NT2/D1 (cell line): ENCODE results near the gene CCDC24.
A peak's percentile ranks its signal among the peaks of the same experiment; 100 is the strongest.

Experiments
- DNase-seq: peaks from one replicate; pipeline ENCODE4 v3.0.0-alpha.2; 2011; ENCODE audit warnings: low read depth, low spot score
- H3K27me3 ChIP-seq: 2 replicates; pipeline ENCODE4 v1.6.0; 2011; ENCODE audit warnings: mild to moderate bottlenecking; ENCODE audit not compliant: insufficient read length, insufficient read depth
- H3K36me3 ChIP-seq: 2 replicates; pipeline ENCODE4 v1.6.1; 2011; ENCODE audit warnings: mild to moderate bottlenecking, low read length, mixed read lengths; ENCODE audit not compliant: insufficient read depth, insufficient read length
- H3K4me1 ChIP-seq: 2 replicates; pipeline ENCODE4 v1.5.1; 2011; ENCODE audit not compliant: insufficient read depth, insufficient read length
- H3K4me3 ChIP-seq: 2 replicates; pipeline ENCODE4 v1.5.1; 2011; ENCODE audit warnings: low read depth; ENCODE audit not compliant: insufficient read length
- H3K9ac ChIP-seq: 2 replicates; pipeline ENCODE4 v1.6.0; 2011; ENCODE audit warnings: low read depth; ENCODE audit not compliant: insufficient read length
- H3K9me3 ChIP-seq: 2 replicates; pipeline ENCODE4 v1.5.1; 2011; ENCODE audit warnings: mild to moderate bottlenecking, low read length; ENCODE audit not compliant: insufficient read depth
- SUZ12 ChIP-seq: IDR thresholded peaks from 2 replicates; pipeline ENCODE4 v1.6.1; 2011; ENCODE audit not compliant: insufficient read length, insufficient read depth; ENCODE audit errors: extremely low read depth
- YY1 ChIP-seq: IDR thresholded peaks from 2 replicates; pipeline ENCODE4 v1.6.1; 2011; ENCODE audit not compliant: insufficient read length, insufficient read depth
- ZNF274 ChIP-seq: IDR thresholded peaks from 2 replicates; pipeline ENCODE4 v1.6.1; 2011; ENCODE audit warnings: mild to moderate bottlenecking, low read depth, low read length

CCDC24 gene

DNA sequence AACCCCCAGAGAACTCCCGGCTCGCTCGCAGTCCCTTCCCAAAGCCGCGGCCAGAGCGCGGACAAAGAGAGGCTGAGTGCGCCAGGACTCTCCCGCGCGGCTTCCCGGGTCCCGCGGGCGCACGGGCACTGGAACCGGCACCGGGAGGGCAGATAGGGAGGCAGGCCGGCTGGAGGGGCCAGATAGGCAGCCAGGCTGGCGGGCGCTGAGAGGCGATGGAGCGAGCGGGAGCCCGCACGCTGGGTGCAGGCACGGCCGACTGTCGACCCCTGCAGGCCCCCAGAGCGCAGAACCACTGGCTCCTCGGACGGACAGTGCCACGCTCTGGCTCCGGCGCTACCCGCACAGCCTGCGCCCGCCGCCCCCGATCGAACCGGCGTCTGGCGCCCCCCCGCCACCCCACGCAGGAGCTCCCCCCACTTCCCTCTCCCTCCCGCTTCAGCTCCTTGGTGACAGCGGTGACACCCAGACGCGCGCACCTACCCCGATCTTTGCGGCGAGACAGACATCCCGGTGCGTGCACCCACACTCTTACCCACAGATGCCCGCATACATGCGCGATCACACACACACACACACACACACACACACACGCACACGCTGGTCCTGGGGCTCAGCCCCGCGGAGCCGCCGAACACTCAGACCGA, 39.3 kb downstream of the CCDC24 start:
- Histone ChIP-seq H3K9me3 (no peaks in the 10 kb centered on the region), H3K4me3 (peak overlapping the region; percentile 84), H3K27me3 (peaks cover 11% of the 10 kb centered on the region), H3K36me3 (no peaks in the 10 kb centered on the region), H3K4me1 (peaks cover 33% of the 10 kb centered on the region), H3K9ac (peak overlapping the region; percentile 93)
- TF ChIP-seq YY1 (no peak), ZNF274 (no peak), SUZ12 (no peak)
- DNase-seq = peak; percentile 44

DNA sequence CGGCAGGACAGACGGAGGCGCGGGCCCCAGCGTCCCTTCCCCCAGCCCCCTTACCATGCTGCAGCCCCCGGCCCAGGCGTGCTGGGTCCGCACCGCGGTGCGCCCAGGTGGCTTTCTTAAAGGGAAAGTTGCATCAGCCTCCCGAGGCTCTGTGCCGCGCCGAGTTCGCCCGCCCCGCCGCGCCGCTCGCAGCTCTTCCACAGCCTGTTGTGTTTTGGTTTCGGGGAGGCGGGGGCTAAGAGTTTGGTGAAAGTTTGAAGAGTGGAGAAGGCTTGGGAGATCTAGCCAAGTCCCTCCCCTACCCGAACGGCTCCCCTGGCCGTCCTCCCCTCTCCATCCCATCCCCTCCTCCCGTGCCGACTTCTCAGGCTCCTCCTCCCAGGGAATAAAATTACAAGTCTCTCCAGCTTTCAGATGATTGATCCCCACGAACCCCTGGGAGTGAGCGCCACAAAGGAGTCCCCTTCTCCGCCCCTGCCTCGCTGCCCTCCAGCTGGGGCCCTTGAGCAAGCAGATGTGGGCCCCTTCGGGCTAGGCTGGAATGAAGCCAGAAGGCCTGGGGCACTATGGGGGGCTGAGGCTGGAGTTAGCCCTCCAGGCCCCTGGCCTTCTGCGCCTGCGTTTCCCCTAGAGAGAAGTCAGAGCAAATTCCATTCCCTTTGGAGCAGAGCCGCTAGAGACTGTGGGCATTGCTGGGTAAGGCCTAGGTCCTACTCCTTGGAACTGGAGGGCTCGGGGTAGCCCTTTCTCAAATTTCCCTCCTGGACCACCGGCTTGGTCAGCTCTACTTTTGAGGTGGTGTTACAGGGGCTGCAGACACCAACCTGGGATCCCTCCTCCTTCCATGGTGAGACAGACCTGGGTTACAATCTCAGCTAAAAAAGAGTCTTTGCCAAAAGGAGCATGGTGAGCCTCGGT, 40.1 kb downstream of the CCDC24 start, which contains the start of gene SLC6A9:
SLC6A9 (minus strand) TSS at position 211 of the 918 bp plus-strand sequence. CDS start 7,185 bp downstream, outside the sequence.
- H3K4me3 ChIP-seq = peak within 1 kb of the TSS; percentile 84
- no peaks in the 10 kb centered on the region for H3K9me3 ChIP-seq
- H3K27me3 ChIP-seq = peaks cover 11% of the 10 kb centered on the region
- H3K9ac ChIP-seq = peak within 1 kb of the TSS; percentile 93
- peaks cover 35% of the 10 kb centered on the region for H3K4me1 ChIP-seq
- DNase-seq = peak; percentile 43
- TF ChIP-seq SUZ12 = no peak
- no peak for TF ChIP-seq ZNF274
- H3K36me3 ChIP-seq = no peaks in the 10 kb centered on the region

DNA sequence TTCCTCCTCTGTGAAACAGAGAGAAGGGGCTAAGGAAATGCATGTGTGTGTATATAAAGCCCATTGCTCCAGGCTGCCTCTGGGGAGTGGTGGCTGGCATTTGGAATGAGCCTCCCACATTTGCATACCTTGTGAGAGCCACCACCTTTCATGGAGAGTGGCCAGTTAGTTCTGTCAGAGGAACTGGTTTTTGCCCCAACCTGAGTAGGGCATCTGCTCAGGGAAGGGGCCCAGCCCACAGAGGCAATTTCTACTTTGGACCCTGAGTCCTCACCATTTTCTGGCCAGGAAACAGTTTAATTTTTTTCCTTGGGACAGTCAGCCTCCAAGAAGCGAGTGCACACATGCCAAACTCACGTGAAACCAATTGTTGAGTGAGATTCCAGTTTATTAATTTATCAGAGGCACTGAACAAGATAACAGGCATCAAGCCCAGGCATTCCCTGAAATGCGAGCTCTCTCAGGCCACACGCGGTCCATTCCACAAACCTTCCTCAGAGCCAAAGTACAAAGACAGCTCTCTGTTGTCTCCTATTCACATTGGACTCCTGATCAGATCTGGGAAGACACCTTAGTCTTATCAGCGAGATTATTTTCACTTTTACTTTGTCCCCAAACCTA, 40.9 kb downstream of the CCDC24 start:
- TF ChIP-seq SUZ12 (no peak), YY1 (no peak), ZNF274 (no peak)
- DNase-seq = no peak
- H3K9ac ChIP-seq = peak overlapping the region; percentile 93
- no peaks in the 10 kb centered on the region for H3K9me3 ChIP-seq
- H3K27me3 ChIP-seq = peaks cover 11% of the 10 kb centered on the region
- H3K4me1 ChIP-seq = peaks cover 33% of the 10 kb centered on the region
- H3K4me3 ChIP-seq = peak overlapping the region; percentile 84
- no peaks in the 10 kb centered on the region for H3K36me3 ChIP-seq

DNA sequence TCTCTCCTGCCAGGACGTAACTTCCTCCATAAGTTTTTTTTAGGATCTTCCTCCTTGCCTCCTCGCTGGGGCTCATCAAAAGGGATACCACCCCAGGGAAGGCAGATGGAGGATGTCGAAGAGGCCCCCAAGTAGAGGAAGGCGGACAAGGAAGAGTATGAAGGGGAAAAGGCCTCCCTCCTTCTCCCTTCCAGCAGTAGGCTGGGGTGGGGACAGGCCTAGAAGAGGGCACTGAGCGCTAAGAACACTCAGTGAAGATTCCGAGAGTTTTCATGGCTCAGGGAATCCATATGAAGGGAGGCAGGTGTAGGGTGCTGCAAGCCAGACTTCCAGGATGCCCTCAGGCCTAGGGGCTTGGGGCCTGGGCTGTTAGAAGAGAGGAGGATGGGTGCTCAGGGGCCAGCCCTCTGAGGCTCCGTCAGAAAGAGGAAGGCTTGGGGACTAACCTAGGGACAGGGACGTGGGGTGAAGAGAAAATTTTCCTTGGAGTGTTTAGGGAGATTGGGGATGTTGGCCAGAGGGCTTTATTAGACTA, 41.7 kb downstream of the CCDC24 start:
- Histone ChIP-seq H3K9ac (no peak overlapping the region), H3K9me3 (no peaks in the 10 kb centered on the region), H3K36me3 (no peaks in the 10 kb centered on the region)

DNA sequence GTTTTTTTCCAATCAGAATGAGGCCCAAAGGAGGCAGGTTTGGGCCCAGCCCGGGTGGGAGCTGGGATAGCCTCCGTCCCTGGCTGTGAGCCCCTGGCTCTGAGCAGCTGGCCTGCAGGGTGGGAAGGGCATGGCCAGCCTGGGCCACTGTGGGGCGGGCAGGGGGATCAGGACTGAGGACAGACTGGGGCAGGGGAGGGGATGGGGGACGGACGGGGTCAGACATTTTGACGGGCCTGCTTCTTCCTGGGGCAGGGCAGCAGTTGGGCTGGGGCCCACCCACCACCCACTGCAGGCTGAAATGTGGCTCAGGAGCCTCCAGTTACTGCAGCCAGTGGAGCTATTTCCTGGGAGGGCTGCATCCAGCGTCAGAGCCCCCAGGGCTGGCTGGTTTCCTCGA, 42.4 kb downstream of the CCDC24 start:
- no peak for DNase-seq
- H3K27me3 ChIP-seq = peaks cover 8% of the 10 kb centered on the region
- TF ChIP-seq YY1 = no peak
- TF ChIP-seq ZNF274 = no peak
- no peak for TF ChIP-seq SUZ12
- peak overlapping the region; percentile 12 for H3K9ac ChIP-seq
- no peak overlapping the region for H3K4me3 ChIP-seq
- peaks cover 33% of the 10 kb centered on the region for H3K4me1 ChIP-seq
- H3K36me3 ChIP-seq = no peaks in the 10 kb centered on the region
- no peaks in the 10 kb centered on the region for H3K9me3 ChIP-seq

More for the DNA sequence above, 41.7 kb downstream of the CCDC24 start:
- peaks cover 11% of the 10 kb centered on the region for H3K27me3 ChIP-seq
- no peak for TF ChIP-seq YY1
- no peak for TF ChIP-seq ZNF274
- TF ChIP-seq SUZ12 = no peak
- no peak for DNase-seq
- no peak overlapping the region for H3K4me3 ChIP-seq
- H3K4me1 ChIP-seq = peaks cover 33% of the 10 kb centered on the region

DNA sequence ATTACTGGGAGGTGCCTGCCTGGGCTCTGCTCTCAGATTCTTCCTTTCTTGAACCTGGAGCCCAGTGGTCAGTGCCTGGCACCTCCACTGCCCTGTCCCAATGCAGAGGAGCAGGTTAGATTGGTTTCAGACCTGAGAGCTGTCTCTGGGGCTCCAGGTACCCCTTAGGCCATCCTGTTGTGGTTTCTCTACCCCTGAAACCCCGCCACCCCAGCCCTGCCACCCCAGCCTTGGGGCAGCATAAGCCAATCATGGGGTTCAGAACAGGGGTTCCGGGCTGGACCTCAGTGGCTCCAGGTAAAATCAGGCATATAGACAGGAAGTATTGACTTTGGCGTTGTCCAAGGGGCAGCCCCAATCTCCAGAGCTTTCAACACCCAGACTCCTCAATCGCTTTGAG, 43.0 kb downstream of the CCDC24 start:
- H3K9ac ChIP-seq = no peak overlapping the region
- peaks cover under 1% of the 10 kb centered on the region for H3K27me3 ChIP-seq

More for the DNA sequence above, 43.0 kb downstream of the CCDC24 start:
- Histone ChIP-seq H3K36me3 (no peaks in the 10 kb centered on the region), H3K4me3 (no peak overlapping the region), H3K4me1 (peaks cover 28% of the 10 kb centered on the region), H3K9me3 (no peaks in the 10 kb centered on the region)
- DNase-seq = no peak
- TF ChIP-seq YY1 = no peak
- TF ChIP-seq ZNF274 = no peak
- no peak for TF ChIP-seq SUZ12
